Measurements from ENCODE around the gene XCR1. TPM values are rescaled to one million over a fixed set of nuclear protein-coding genes. Genes with fewer than 3 reads are reported as not detected.

The XCR1 gene
- total RNA-seq, 1 donor from 2014 or later = not detected

DNA sequence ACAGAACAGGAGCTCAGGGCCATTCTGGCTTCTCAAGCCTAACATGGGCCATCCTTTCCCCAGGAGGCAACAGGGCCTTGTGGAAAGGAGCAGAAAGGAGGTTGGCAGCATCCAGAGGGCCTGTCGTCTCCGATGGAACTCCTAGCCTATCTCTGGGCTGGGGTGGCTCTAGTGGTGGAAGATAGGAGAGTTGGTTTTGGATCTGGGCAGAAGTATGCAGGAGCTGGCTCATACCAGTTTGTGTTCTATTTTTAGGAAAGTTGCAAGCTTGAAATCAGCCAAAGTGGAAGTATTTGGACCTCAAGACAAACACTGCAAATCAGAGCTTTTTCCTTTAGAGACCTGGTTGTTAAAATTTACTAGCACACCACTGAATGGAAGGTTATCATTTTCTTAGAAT, 35.4 kb upstream of the XCR1 start:
- no peaks in the 10 kb centered on the region for H3K27me3 Mint-ChIP-seq
- H3K9me3 Mint-ChIP-seq = no peaks in the 10 kb centered on the region
- no peaks in the 10 kb centered on the region for H3K36me3 Mint-ChIP-seq (ENCODE audit: low read depth)
- CTCF ChIA-PET = interaction anchor here (1.6 kb wide), 1 partner anchor 14 kb away, joined by 6 read pairs; no protein-coding TSS in a partner anchor
- H3K27ac Mint-ChIP-seq = no peak overlapping the region
- no peak for ATAC-seq (ENCODE audit: low read depth)
- H3K4me3 Mint-ChIP-seq = no peak overlapping the region
- TF ChIP-seq, protein P1, sequence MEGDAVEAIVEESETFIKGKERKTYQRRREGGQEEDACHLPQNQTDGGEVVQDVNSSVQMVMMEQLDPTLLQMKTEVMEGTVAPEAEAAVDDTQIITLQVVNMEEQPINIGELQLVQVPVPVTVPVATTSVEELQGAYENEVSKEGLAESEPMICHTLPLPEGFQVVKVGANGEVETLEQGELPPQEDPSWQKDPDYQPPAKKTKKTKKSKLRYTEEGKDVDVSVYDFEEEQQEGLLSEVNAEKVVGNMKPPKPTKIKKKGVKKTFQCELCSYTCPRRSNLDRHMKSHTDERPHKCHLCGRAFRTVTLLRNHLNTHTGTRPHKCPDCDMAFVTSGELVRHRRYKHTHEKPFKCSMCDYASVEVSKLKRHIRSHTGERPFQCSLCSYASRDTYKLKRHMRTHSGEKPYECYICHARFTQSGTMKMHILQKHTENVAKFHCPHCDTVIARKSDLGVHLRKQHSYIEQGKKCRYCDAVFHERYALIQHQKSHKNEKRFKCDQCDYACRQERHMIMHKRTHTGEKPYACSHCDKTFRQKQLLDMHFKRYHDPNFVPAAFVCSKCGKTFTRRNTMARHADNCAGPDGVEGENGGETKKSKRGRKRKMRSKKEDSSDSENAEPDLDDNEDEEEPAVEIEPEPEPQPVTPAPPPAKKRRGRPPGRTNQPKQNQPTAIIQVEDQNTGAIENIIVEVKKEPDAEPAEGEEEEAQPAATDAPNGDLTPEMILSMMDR (IDR thresholded peaks at IDR 0.05) = no peak
- peaks cover 23% of the 10 kb centered on the region for H3K4me1 Mint-ChIP-seq
- no peak for DNase-seq
- POLR2A ChIA-PET = no interaction called here
- intact Hi-C loops (cut with micrococcal nuclease) = no loop called here

DNA sequence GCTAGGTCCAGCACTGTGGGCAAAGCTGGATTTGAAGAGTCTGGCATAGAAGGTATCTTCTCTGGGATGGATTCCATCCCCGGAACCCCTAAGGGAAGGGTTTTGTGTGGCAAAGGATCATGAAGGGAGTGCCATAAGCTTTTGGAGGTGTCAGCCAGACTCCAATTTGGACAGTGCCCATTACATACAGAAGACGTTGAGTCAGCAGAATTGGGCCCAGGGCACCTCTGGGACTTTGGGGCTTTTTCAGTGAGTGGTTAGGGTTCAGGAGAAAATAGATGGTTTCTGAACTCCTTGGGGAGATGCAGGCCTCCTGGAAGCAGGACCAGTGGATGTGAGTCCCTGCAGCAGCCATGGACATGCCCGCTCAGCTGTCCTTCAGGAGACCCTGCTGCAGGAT, 34.6 kb upstream of the XCR1 start:
- Mint-ChIP-seq H3K27ac (no peak overlapping the region), H3K36me3 (ENCODE audit: low read depth) (no peaks in the 10 kb centered on the region), H3K4me1 (peaks cover 23% of the 10 kb centered on the region), H3K9me3 (no peaks in the 10 kb centered on the region), H3K4me3 (no peak overlapping the region), H3K27me3 (no peaks in the 10 kb centered on the region)
- ATAC-seq (ENCODE audit: low read depth) (no peak), DNase-seq (no peak)
- intact Hi-C loops (cut with micrococcal nuclease) = no loop called here
- TF ChIP-seq, protein P1 (IDR thresholded peaks at IDR 0.05) = no peak
- ChIA-PET POLR2A (no interaction called here), CTCF (interaction anchor here (1.6 kb wide), 1 partner anchor 15 kb away, joined by 6 read pairs; no protein-coding TSS in a partner anchor)

DNA sequence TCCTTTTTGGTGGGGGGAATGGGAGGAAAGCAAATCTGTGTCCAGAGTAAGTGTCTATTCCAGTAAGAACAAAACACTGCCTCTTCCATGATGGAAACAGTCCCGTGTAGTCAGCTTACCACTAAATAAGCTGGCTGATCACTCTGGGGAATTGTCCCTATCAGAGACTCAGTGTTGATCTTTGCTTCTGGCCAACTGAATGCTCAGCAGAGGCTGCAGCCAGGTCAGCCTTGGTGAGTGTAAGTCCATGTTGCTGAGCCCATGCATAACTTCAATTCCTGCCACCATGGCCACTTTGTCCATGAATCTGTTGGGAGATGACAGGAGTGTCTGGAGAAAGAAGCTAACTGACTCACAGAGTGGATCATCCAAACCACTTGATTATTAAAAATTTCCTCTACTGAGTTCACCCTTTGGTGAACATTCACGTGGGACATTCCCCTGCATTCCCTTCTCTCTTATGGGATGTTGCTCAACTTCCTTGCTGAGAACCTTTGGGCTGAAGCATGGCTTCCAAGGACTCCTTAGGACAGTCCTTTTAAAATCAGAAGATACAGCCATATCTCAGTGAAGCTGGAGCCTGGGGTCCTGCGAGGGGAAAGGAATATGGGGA, 33.9 kb upstream of the XCR1 start:
- TF ChIP-seq, protein P1 (IDR thresholded peaks at IDR 0.05) = no peak
- ChIA-PET CTCF (no interaction called here), POLR2A (no interaction called here)
- H3K4me3 Mint-ChIP-seq = no peak overlapping the region
- H3K27ac Mint-ChIP-seq = no peak overlapping the region
- H3K27me3 Mint-ChIP-seq = no peaks in the 10 kb centered on the region
- peaks cover 23% of the 10 kb centered on the region for H3K4me1 Mint-ChIP-seq
- ATAC-seq (ENCODE audit: low read depth) (no peak), DNase-seq (no peak)
- intact Hi-C loops (cut with micrococcal nuclease) = no loop called here
- H3K36me3 Mint-ChIP-seq (ENCODE audit: low read depth) = no peaks in the 10 kb centered on the region
- H3K9me3 Mint-ChIP-seq = no peaks in the 10 kb centered on the region

- intact Hi-C loops (cut with micrococcal nuclease) = no loop called here
- H3K4me3 Mint-ChIP-seq = no peak overlapping the region
- POLR2A ChIA-PET = interaction anchor here (0.6 kb wide), 1 partner anchor 34 kb away, joined by 3 read pairs; no protein-coding TSS in a partner anchor
- H3K36me3 Mint-ChIP-seq (ENCODE audit: low read depth) = no peaks in the 10 kb centered on the region
- DNase-seq = no peak
- no peak for ATAC-seq (ENCODE audit: low read depth)
- H3K4me1 Mint-ChIP-seq = peaks cover 23% of the 10 kb centered on the region
- H3K27ac Mint-ChIP-seq = no peak overlapping the region
- CTCF ChIA-PET = no interaction called here
- TF ChIP-seq, protein P1 (IDR thresholded peaks at IDR 0.05) = no peak
- no peaks in the 10 kb centered on the region for H3K9me3 Mint-ChIP-seq
- H3K27me3 Mint-ChIP-seq = no peaks in the 10 kb centered on the region
Measured at GRCh38 chr3:46060551-46060950, 33.3 kb upstream of the XCR1 start.

DNA sequence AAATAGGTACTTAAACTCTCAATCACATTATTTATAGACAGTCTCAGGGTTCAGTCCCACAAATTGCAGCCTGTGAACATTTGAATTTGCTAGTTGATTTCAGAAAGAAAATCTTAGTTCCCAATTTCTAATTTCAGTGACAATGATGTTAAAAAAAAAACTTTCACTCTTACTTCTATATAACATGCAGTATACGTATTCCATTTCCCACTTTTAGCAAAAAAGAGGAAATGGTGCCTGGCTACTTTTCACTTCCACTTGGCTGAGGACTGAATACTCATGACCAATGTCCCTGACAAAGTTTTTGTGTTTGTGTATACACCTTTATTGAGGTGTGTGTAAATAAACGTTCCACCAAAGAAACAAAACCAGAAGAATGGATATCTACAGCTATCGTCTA, 32.1 kb upstream of the XCR1 start:
- intact Hi-C loops (cut with micrococcal nuclease) = no loop called here
- ATAC-seq (ENCODE audit: low read depth) = peak; percentile 60
- POLR2A ChIA-PET = no interaction called here
- H3K4me1 Mint-ChIP-seq = peaks cover 21% of the 10 kb centered on the region
- peak overlapping the region; percentile 17 for H3K4me3 Mint-ChIP-seq
- no peak overlapping the region for H3K27ac Mint-ChIP-seq
- DNase-seq = no peak
- TF ChIP-seq, protein P1 (IDR thresholded peaks at IDR 0.05) = no peak
- no peaks in the 10 kb centered on the region for H3K27me3 Mint-ChIP-seq
- H3K9me3 Mint-ChIP-seq = no peaks in the 10 kb centered on the region
- CTCF ChIA-PET = interaction anchor here (0.6 to 1.2 kb wide), 2 partner anchors 18 to 19 kb away, joined by 3 to 4 read pairs; no protein-coding TSS in a partner anchor
- H3K36me3 Mint-ChIP-seq (ENCODE audit: low read depth) = no peaks in the 10 kb centered on the region
